Endodermal cell (in vitro differentiated cells): Measurements from ENCODE around the gene ULK3. TPM values are rescaled to one million over a fixed set of nuclear protein-coding genes. Genes with fewer than 3 reads are reported as not detected.

Experiments
- DNase-seq: peaks from one replicate; pipeline ENCODE4 v3.0.0-alpha.2; 2017
- H3K27ac ChIP-seq: 2 replicates; pipeline ENCODE4 v1.5.1; 2013; ENCODE audit warnings: mild to moderate bottlenecking, low read depth, low read length, moderate library complexity
- H3K27me3 ChIP-seq: 2 replicates; pipeline ENCODE4 v1.6.1; 2013; ENCODE audit warnings: mild to moderate bottlenecking, low read length, moderate library complexity; ENCODE audit not compliant: insufficient read depth, control insufficient read depth, poor library complexity, severe bottlenecking
- H3K36me3 ChIP-seq: 2 replicates; pipeline ENCODE4 v1.7.0; 2013; ENCODE audit warnings: mild to moderate bottlenecking, low read length, moderate library complexity; ENCODE audit not compliant: control insufficient read depth, insufficient read depth
- H3K4me1 ChIP-seq: one replicate; pipeline ENCODE4 v1.7.0; 2013; ENCODE audit warnings: low read length; ENCODE audit not compliant: control insufficient read depth, insufficient read depth
- H3K4me3 ChIP-seq: 2 replicates; pipeline ENCODE4 v1.5.1; 2013; ENCODE audit warnings: mild to moderate bottlenecking, low read length, moderate library complexity
- H3K9ac ChIP-seq: 2 replicates; pipeline ENCODE4 v1.6.1; 2013; ENCODE audit warnings: mild to moderate bottlenecking, low read length, moderate library complexity; ENCODE audit not compliant: poor library complexity, severe bottlenecking; ENCODE audit errors: extremely low read depth
- H3K9me3 ChIP-seq: 2 replicates; pipeline ENCODE4 v1.6.1; 2013; ENCODE audit warnings: mild to moderate bottlenecking, low read length, moderate library complexity; ENCODE audit not compliant: control insufficient read depth
- H3K27ac Mint-ChIP-seq: 2 replicates; pipeline ENCODE4 v1.8.0; 2020; ENCODE audit warnings: mixed read lengths
- H3K27me3 Mint-ChIP-seq: 2 replicates; pipeline ENCODE4 v1.8.0; 2021; ENCODE audit warnings: mild to moderate bottlenecking, mixed read lengths; ENCODE audit not compliant: insufficient read depth
- H3K36me3 Mint-ChIP-seq: 2 replicates; pipeline ENCODE4 v1.8.0; 2020; ENCODE audit warnings: low read depth, mixed read lengths
- H3K4me1 Mint-ChIP-seq: 2 replicates; pipeline ENCODE4 v1.8.0; 2020; ENCODE audit warnings: mixed read lengths
- H3K4me3 Mint-ChIP-seq: 2 replicates; pipeline ENCODE4 v1.8.0; 2020; ENCODE audit warnings: mild to moderate bottlenecking, moderate library complexity, mixed read lengths
- H3K9me3 Mint-ChIP-seq: 2 replicates; pipeline ENCODE4 v1.8.0; 2020; ENCODE audit warnings: mild to moderate bottlenecking, mixed read lengths
- CTCF ChIP-seq: fragments of 200-600 bp; sonication (generic); conservative IDR thresholded peaks from 2 replicates; pipeline ENCODE4 v1.5.0; 2021; ENCODE audit warnings: antibody characterized with exemption, mild to moderate bottlenecking
- WGBS, 2 experiments: methylation state at CpG; one replicate each; pipeline versions ENCODE4 v1.1.5 to v1.1.7; 2013; ENCODE audit warnings: missing lambda C conversion rate in 2 of 2, mixed read lengths in 1 of 2; ENCODE audit not compliant: insufficient coverage in 1 of 2, insufficient read length in 1 of 2; 5-methylcytosine and 5-hydroxymethylcytosine counted together
- total RNA-seq, 2 donors: library from RNA; stranded (reverse); fragmentation: NEBNext Ultra II Directional in 1 of 2; extraction: Animal tissue kit (Norgen Biotek cat#: 25700) in 1 of 2; gene quantifications; 2 replicates in 1 of 2; 3 replicates in 1 of 2; pipeline ENCODE4 v1.2.1, GENCODE V29; 2021

Gene ULK3
- total RNA-seq, 2 donors from 2014 or later: 33.9 to 36.2 TPM

- Mint-ChIP-seq H3K27me3 (no peaks in the 10 kb centered on the region), H3K4me1 (peaks cover 3% of the 10 kb centered on the region), H3K4me3 (no peak overlapping the region), H3K9me3 (no peaks in the 10 kb centered on the region), H3K27ac (no peak overlapping the region), H3K36me3 (peaks cover 35% of the 10 kb centered on the region)
- no peaks in the 10 kb centered on the region for H3K9me3 ChIP-seq
- 93 to 96% methylated on average over 26 to 31 of the region's 31 CpGs for WGBS, 2 experiments
- H3K27ac ChIP-seq: no peak overlapping the region
- H3K9ac ChIP-seq: no peak overlapping the region
- no peaks in the 10 kb centered on the region for H3K27me3 ChIP-seq
- H3K4me3 ChIP-seq: no peak overlapping the region
- TF ChIP-seq CTCF: no peak
- DNase-seq: no peak
- H3K36me3 ChIP-seq: peaks cover 50% of the 10 kb centered on the region
- H3K4me1 ChIP-seq: no peaks in the 10 kb centered on the region
These were observed 40.0 kb downstream of the ULK3 start for GRCh38 chr15:74802862-74803447.

- H3K9me3 ChIP-seq: no peaks in the 10 kb centered on the region
- no peak for DNase-seq
- H3K36me3 ChIP-seq: peaks cover 50% of the 10 kb centered on the region
- no peaks in the 10 kb centered on the region for H3K27me3 ChIP-seq
- TF ChIP-seq CTCF: no peak
- Mint-ChIP-seq H3K27ac (no peak overlapping the region), H3K27me3 (no peaks in the 10 kb centered on the region), H3K9me3 (no peaks in the 10 kb centered on the region), H3K4me1 (peaks cover 3% of the 10 kb centered on the region), H3K4me3 (no peak overlapping the region), H3K36me3 (peaks cover 35% of the 10 kb centered on the region)
- 95 to 96% methylated on average over 6 to 20 of the region's 20 CpGs for WGBS, 2 experiments
- H3K4me1 ChIP-seq: no peaks in the 10 kb centered on the region
- H3K9ac ChIP-seq: no peak overlapping the region
- no peak overlapping the region for H3K27ac ChIP-seq
- H3K4me3 ChIP-seq: no peak overlapping the region
These were observed 40.7 kb downstream of the ULK3 start for GRCh38 chr15:74802290-74802689.

GRCh38 chr15:74801311-74801997, 41.5 kb downstream of the ULK3 start:
- no peak for DNase-seq
- Mint-ChIP-seq H3K27me3 (no peaks in the 10 kb centered on the region), H3K4me3 (no peak overlapping the region), H3K4me1 (peaks cover 3% of the 10 kb centered on the region), H3K27ac (no peak overlapping the region), H3K36me3 (peaks cover 35% of the 10 kb centered on the region), H3K9me3 (no peaks in the 10 kb centered on the region)
- Histone ChIP-seq H3K9ac (no peak overlapping the region), H3K27me3 (no peaks in the 10 kb centered on the region), H3K36me3 (peaks cover 50% of the 10 kb centered on the region), H3K4me3 (no peak overlapping the region), H3K27ac (no peak overlapping the region), H3K4me1 (no peaks in the 10 kb centered on the region), H3K9me3 (no peaks in the 10 kb centered on the region)
- 88 to 92% methylated on average over 14 to 18 of the region's 18 CpGs for WGBS, 2 experiments
- TF ChIP-seq CTCF: no peak
